ENCODE results near the gene ERICH4. TPM values are rescaled to one million over a fixed set of nuclear protein-coding genes. Genes with fewer than 3 reads are reported as not detected.

The ERICH4 gene
- total and polyA plus RNA-seq, 9 of the 15 experiments (the other 6 are each of a cell fraction or from before 2014, with no cell fraction given) = not detected

- TF ChIP-seq NFXL1 (CRISPR knock-in tag; IDR thresholded peaks at IDR 0.05) (no peak), SMAD1 (IDR thresholded peaks at IDR 0.05; ENCODE audit: low read depth, low read length, partially characterized antibody) (no peak), EHMT2 (IDR thresholded peaks at IDR 0.05) (peak; percentile 67; the same call in 1 of the 2 replicates), KAT7 (CRISPR knock-in tag; IDR thresholded peaks at IDR 0.05; ENCODE audit: borderline replicate concordance) (no peak; the same call in 1 of the 2 replicates), NFIX (CRISPR knock-in tag; IDR thresholded peaks at IDR 0.05; ENCODE audit: low read depth) (no peak), ZNF75A (CRISPR knock-in tag; IDR thresholded peaks at IDR 0.05) (no peak), CUX1 (CRISPR knock-in tag; IDR thresholded peaks at IDR 0.05) (no peak), ZNF212 (CRISPR knock-in tag; IDR thresholded peaks at IDR 0.05) (no peak), ZKSCAN1 (IDR thresholded peaks at IDR 0.05; ENCODE audit: low read depth, low read length) (no peak), ZNF324 (CRISPR knock-in tag; IDR thresholded peaks at IDR 0.05) (no peak), SRSF9 (IDR thresholded peaks at IDR 0.05; ENCODE audit: borderline replicate concordance, low read depth, low read length) (no peak), NCOR1 (IDR thresholded peaks at IDR 0.05) (no peak), BHLHE40 (IDR thresholded peaks at IDR 0.05; ENCODE audit: low read length) (no peak; the same call in 1 of the 2 replicates), PCBP1 (IDR thresholded peaks at IDR 0.05; ENCODE audit: low read depth, low read length, poor library complexity, severe bottlenecking) (no peak), STAT5B (CRISPR knock-in tag; IDR thresholded peaks at IDR 0.05) (no peak)
- TF ChIP-seq, protein P1, sequence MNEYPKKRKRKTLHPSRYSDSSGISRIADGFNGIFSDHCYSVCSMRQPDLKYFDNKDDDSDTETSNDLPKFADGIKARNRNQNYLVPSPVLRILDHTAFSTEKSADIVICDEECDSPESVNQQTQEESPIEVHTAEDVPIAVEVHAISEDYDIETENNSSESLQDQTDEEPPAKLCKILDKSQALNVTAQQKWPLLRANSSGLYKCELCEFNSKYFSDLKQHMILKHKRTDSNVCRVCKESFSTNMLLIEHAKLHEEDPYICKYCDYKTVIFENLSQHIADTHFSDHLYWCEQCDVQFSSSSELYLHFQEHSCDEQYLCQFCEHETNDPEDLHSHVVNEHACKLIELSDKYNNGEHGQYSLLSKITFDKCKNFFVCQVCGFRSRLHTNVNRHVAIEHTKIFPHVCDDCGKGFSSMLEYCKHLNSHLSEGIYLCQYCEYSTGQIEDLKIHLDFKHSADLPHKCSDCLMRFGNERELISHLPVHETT (CRISPR knock-in tag; conservative IDR thresholded peaks at IDR 0.05 in 1 of 2, IDR thresholded peaks at IDR 0.05 in 1 of 2) = no peak
- TF ChIP-seq, protein P2, sequence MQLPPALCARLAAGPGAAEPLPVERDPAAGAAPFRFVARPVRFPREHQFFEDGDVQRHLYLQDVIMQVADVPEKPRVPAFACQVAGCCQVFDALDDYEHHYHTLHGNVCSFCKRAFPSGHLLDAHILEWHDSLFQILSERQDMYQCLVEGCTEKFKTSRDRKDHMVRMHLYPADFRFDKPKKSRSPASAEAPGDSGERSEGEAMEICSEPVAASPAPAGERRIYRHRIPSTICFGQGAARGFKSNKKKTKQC (CRISPR knock-in tag; IDR thresholded peaks at IDR 0.05) = no peak
- TF ChIP-seq, protein P3, sequence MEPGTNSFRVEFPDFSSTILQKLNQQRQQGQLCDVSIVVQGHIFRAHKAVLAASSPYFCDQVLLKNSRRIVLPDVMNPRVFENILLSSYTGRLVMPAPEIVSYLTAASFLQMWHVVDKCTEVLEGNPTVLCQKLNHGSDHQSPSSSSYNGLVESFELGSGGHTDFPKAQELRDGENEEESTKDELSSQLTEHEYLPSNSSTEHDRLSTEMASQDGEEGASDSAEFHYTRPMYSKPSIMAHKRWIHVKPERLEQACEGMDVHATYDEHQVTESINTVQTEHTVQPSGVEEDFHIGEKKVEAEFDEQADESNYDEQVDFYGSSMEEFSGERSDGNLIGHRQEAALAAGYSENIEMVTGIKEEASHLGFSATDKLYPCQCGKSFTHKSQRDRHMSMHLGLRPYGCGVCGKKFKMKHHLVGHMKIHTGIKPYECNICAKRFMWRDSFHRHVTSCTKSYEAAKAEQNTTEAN (CRISPR knock-in tag; IDR thresholded peaks at IDR 0.05) = no peak
- TF ChIP-seq, protein P4, sequence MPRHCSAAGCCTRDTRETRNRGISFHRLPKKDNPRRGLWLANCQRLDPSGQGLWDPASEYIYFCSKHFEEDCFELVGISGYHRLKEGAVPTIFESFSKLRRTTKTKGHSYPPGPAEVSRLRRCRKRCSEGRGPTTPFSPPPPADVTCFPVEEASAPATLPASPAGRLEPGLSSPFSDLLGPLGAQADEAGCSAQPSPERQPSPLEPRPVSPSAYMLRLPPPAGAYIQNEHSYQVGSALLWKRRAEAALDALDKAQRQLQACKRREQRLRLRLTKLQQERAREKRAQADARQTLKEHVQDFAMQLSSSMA (CRISPR knock-in tag; IDR thresholded peaks at IDR 0.05) = no peak
Observed at GRCh38 chr19:41439441-41440222, 3.3 kb upstream of the ERICH4 start, which contains the start of gene DMAC2 (continued).
